ENCODE data around the gene HS3ST3B1.

HS3ST3B1 gene

GRCh38 chr17:14398766-14399165 lies 97.9 kb downstream of the HS3ST3B1 start:
- no peak for DNase-seq (ENCODE audit: low read depth in 2 of 3, low spot score in 1 of 3)

Data from stimulated activated CD4-positive, alpha-beta T cell treated with anti-CD3 and anti-CD28 coated beads, Interleukin-12 subunit alpha, Interleukin-12 subunit beta, amount 100 ng/mL, for 48 hours (primary cell).